HG03196 (cell line): ENCODE data around the gene NIPAL4.

Source experiments
- ATAC-seq: cut with Tn5 transposase; IDR thresholded peaks from one replicate; pipeline ENCODE4 v1.9.1; 2021; ENCODE audit not compliant: unreplicated experiment

The NIPAL4 gene

GRCh38 chr5:157514974-157515373 lies 55.0 kb downstream of the NIPAL4 start:
- no peak for ATAC-seq

DNA sequence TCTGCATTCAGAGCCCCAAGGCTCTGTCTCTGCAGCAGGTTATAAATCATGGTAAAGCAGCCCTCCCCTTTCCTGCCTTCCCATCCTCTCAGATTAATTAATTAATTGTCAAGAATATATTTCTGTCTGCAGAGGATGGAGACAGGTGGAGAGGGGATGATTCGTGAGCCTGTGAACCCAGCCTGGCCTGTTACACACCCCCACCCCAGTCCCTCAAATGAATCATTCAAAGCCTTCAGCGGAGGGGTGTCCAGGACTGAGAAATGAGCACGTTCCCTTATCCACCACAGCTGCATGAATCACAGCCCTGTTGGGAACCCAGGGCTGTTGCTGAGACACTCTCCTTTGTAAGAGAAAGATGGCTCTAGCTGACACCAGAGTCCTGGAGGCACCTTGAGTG lies 56.0 kb downstream of the NIPAL4 start:
- ATAC-seq = no peak

DNA sequence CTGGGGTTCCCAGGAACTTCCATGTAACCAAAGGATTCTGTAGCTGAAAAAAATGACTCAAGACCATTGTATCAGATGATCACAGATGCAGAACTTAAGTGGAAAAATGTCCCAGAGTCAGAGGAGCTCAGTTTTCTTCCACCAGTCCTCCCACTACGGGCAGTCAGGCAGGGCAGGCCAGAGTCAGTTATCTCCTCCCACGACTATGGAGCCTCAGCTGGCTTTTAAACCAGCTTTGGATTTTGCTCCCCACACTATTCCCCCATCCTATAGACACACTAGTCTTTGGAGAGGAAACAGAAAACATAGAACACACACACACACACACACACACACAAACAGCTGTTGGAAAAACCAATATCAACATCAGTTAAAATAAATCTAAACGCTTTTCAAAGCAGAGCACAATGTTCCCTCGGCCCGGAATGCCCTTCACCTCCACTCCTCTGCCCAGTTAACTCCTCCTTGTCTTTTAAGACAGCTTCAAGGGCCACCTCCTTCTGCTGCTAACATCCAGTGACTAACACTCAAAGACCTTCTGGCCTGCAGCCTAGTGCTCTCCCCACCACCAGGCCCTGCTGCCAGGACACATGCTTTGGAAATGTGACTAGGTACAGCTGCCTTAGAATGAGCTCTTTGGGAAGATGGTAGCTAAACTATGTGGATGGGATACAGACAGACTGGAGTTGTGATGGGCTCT lies 56.8 kb downstream of the NIPAL4 start:
- no peak for ATAC-seq

DNA sequence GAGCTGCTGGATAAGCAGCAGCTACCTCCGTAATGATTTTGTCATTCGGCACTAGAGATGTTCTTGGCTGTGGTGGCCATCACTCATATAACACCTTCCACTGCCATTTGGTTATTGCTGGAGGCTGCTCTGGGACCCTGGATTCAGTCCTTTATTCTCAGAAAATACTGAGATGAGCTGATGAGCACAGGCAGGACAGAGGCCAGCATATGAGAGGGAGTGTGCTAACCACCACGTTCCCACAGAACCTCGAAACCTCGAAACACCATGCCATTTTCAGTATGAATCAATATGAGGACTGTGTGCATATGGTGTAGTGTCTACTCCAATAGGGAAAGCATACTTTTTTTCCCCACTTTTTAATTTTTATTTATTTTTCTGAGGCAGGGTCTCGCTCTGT lies 59.0 kb downstream of the NIPAL4 start:
- peak; percentile 70 for ATAC-seq

GRCh38 chr5:157519579-157520253 lies 59.7 kb downstream of the NIPAL4 start:
- ATAC-seq = no peak

- ATAC-seq = no peak
Observed at GRCh38 chr5:157520911-157521703, 61.1 kb downstream of the NIPAL4 start.

DNA sequence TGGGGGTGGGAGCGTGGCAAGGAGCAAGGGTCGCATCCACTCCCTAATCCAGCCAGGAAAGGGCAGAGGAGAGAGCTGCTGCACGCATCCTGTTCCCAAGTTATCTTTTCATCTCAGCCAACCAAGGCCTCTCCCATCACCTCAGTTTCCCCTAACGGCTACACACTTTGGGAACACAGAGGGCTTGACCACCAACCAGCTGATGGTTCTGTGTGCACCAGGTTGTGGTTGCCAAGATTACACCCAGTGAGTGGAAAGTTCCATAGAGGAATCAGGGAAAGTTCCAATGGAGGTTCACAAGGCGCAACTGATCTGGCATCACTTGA lies 61.7 kb downstream of the NIPAL4 start:
- ATAC-seq = no peak

GRCh38 chr5:157523976-157524375 lies 64.0 kb downstream of the NIPAL4 start:
- no peak for ATAC-seq
